SU-DHL-6 (cell line): ENCODE measurements around the gene PDCD7.
"Not testable (repeated sequence)": the region's sequence is repeated elsewhere in the genome, so short reads cannot be mapped to it uniquely, and the experiment has no call there.

Source experiments
- H2AFZ ChIP-seq: fragments of 200-600 bp; sonication (generic); 2 replicates; pipeline ENCODE4 v1.6.1; 2014; ENCODE audit warnings: low read depth, mild to moderate bottlenecking, moderate library complexity, mixed read lengths, antibody characterized with exemption, low read length; ENCODE audit not compliant: severe bottlenecking
- H3F3A ChIP-seq: fragments of 200-600 bp; shearing (Covaris generic); 2 replicates; pipeline ENCODE4 v1.6.0; 2016; ENCODE audit warnings: antibody characterized with exemption, mild to moderate bottlenecking; ENCODE audit not compliant: insufficient read depth
- H3K27ac ChIP-seq: fragments of 200-600 bp; sonication (generic); 2 replicates; pipeline ENCODE4 v1.5.1; 2016; ENCODE audit warnings: low read depth, mild to moderate bottlenecking, low read length, moderate library complexity, mixed read lengths
- H3K27me3 ChIP-seq: fragments of 200-600 bp; sonication (generic), shearing (Covaris generic); 2 replicates; pipeline ENCODE4 v1.6.0; 2014; ENCODE audit warnings: mild to moderate bottlenecking, low read length
- H3K36me3 ChIP-seq: fragments of 200-600 bp; sonication (generic); 2 replicates; pipeline ENCODE4 v1.6.1; 2014; ENCODE audit warnings: mild to moderate bottlenecking, low read length, mixed read lengths
- H3K4me2 ChIP-seq: fragments of 300-600, 200-600 bp; shearing (Covaris generic), sonication (generic); 2 replicates; pipeline ENCODE4 v1.6.0; 2014; ENCODE audit warnings: low read length, low read depth, mild to moderate bottlenecking; ENCODE audit not compliant: poor library complexity, severe bottlenecking
- H3K4me3 ChIP-seq: fragments of 200-600 bp; sonication (generic); 2 replicates; pipeline ENCODE4 v1.5.1; 2014; ENCODE audit warnings: antibody characterized with exemption, low read length, mild to moderate bottlenecking, mixed read lengths; ENCODE audit not compliant: insufficient read depth, poor library complexity, severe bottlenecking
- H3K79me2 ChIP-seq: fragments of 200-600 bp; sonication (generic); 2 replicates; pipeline ENCODE4 v1.6.1; 2014; ENCODE audit warnings: mild to moderate bottlenecking, low read length, moderate library complexity; ENCODE audit not compliant: insufficient read depth
- H3K9ac ChIP-seq: fragments of 200-600 bp; sonication (generic); 2 replicates; pipeline ENCODE4 v1.7.0; 2014; ENCODE audit warnings: mild to moderate bottlenecking, low read length
- H3K9me2 ChIP-seq: fragments of 200-600 bp; sonication (generic); replicated peaks from 2 replicates; pipeline ENCODE4 v1.6.1; 2014; ENCODE audit warnings: low read length; ENCODE audit not compliant: insufficient read depth
- H3K9me3 ChIP-seq: fragments of 200-600 bp; sonication (generic); 2 replicates; pipeline ENCODE4 v1.6.1; 2014; ENCODE audit warnings: low read length, mixed read lengths; ENCODE audit not compliant: insufficient read depth
- H4K20me1 ChIP-seq: fragments of 200-600 bp; sonication (generic); 2 replicates; pipeline ENCODE4 v1.6.1; 2014; ENCODE audit warnings: low read depth, mild to moderate bottlenecking, antibody characterized with exemption, low read length, moderate library complexity, mixed read lengths
- EZH2phosphoT487 ChIP-seq: fragments of 200-600 bp; sonication (generic), shearing (Covaris generic); conservative IDR thresholded peaks from 2 replicates; pipeline ENCODE4 v1.6.1; 2018; ENCODE audit warnings: mild to moderate bottlenecking, antibody characterized with exemption, low read length, moderate library complexity, mixed read lengths
- TF ChIP-seq, protein P1 (sequence below): fragments of 200-600 bp; sonication (generic); IDR thresholded peaks from one replicate; pipeline ENCODE4 v1.5.1; 2017; ENCODE audit warnings: antibody characterized with exemption, mild to moderate bottlenecking, low read length, moderate library complexity; ENCODE audit not compliant: insufficient read depth, poor library complexity, severe bottlenecking

Gene PDCD7

DNA sequence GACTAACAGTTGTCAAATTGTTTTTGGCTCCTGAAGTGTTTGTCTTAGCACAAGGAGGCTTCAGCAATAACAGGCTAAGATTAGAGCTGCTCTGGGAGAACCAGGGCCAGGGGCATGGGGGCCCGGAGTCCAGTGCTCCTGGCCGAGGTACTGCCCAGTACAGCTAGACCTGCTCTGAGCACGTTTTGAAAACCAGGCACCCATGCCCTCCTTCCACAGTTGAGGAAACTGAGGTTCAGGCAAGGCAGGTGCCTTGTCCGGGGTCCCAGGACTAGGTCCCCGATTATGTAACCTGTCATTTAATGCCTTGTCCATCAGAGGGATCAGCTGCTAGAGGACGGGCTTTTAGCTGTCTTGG is 37.9 kb downstream of the PDCD7 start:
- no peaks in the 10 kb centered on the region for H4K20me1 ChIP-seq
- no peak overlapping the region for H3K4me2 ChIP-seq
- H3K9ac ChIP-seq = no peak overlapping the region
- H3F3A ChIP-seq = no peaks in the 10 kb centered on the region
- no peaks in the 10 kb centered on the region for H3K27me3 ChIP-seq
- TF ChIP-seq EZH2phosphoT487 = no peak
- TF ChIP-seq, protein P1, sequence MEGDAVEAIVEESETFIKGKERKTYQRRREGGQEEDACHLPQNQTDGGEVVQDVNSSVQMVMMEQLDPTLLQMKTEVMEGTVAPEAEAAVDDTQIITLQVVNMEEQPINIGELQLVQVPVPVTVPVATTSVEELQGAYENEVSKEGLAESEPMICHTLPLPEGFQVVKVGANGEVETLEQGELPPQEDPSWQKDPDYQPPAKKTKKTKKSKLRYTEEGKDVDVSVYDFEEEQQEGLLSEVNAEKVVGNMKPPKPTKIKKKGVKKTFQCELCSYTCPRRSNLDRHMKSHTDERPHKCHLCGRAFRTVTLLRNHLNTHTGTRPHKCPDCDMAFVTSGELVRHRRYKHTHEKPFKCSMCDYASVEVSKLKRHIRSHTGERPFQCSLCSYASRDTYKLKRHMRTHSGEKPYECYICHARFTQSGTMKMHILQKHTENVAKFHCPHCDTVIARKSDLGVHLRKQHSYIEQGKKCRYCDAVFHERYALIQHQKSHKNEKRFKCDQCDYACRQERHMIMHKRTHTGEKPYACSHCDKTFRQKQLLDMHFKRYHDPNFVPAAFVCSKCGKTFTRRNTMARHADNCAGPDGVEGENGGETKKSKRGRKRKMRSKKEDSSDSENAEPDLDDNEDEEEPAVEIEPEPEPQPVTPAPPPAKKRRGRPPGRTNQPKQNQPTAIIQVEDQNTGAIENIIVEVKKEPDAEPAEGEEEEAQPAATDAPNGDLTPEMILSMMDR = no peak
- no peaks in the 10 kb centered on the region for H3K9me3 ChIP-seq
- no peaks in the 10 kb centered on the region for H3K9me2 ChIP-seq
- no peaks in the 10 kb centered on the region for H3K79me2 ChIP-seq
- H3K36me3 ChIP-seq = no peaks in the 10 kb centered on the region
- no peak overlapping the region for H3K4me3 ChIP-seq
- H2AFZ ChIP-seq = no peak overlapping the region
- H3K27ac ChIP-seq = no peak overlapping the region

DNA sequence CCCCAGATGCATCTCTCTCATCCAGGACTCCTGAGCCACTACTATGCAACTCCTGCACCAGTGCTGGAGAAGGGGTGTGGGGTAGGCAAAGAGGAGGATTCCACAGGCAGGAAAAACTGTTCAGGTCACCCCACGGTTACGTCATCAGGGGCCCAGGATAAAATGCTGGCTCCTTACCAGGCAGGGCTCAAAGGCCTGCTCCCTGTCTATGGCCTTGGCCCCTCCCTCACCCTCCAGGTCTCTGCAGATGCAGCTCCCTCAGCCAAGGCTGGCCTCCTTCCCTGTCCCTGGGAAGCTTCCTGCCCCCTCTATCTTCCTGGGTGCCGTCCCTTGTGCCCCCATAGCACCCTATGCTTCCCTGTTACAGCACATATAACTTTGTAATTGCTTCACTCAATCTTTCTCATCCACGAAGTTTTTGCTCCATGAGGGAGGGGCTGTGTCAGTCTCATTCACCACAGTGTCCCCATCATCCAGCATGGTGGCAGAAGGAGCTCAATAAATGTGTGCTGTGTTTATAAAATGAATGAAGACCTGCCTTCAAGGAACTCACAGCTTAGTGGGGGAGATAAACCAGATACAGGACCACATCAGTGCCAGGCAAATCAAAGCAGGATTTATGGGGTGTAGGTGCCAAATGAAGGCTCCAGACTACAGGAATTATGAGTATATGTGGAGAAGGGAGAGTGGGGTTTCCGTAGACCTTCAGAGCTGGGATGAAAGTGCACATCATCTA is 38.4 kb downstream of the PDCD7 start:
- no peaks in the 10 kb centered on the region for H3F3A ChIP-seq
- H3K9me2 ChIP-seq = no peaks in the 10 kb centered on the region
- no peak overlapping the region for H3K27ac ChIP-seq
- no peaks in the 10 kb centered on the region for H3K79me2 ChIP-seq
- H3K27me3 ChIP-seq = no peaks in the 10 kb centered on the region
- H3K9me3 ChIP-seq = no peaks in the 10 kb centered on the region
- no peak overlapping the region for H3K4me2 ChIP-seq
- no peaks in the 10 kb centered on the region for H4K20me1 ChIP-seq
- TF ChIP-seq, protein P1 = no peak
- TF ChIP-seq EZH2phosphoT487 = no peak
- H2AFZ ChIP-seq = no peak overlapping the region
- no peaks in the 10 kb centered on the region for H3K36me3 ChIP-seq
- no peak overlapping the region for H3K9ac ChIP-seq
- no peak overlapping the region for H3K4me3 ChIP-seq

DNA sequence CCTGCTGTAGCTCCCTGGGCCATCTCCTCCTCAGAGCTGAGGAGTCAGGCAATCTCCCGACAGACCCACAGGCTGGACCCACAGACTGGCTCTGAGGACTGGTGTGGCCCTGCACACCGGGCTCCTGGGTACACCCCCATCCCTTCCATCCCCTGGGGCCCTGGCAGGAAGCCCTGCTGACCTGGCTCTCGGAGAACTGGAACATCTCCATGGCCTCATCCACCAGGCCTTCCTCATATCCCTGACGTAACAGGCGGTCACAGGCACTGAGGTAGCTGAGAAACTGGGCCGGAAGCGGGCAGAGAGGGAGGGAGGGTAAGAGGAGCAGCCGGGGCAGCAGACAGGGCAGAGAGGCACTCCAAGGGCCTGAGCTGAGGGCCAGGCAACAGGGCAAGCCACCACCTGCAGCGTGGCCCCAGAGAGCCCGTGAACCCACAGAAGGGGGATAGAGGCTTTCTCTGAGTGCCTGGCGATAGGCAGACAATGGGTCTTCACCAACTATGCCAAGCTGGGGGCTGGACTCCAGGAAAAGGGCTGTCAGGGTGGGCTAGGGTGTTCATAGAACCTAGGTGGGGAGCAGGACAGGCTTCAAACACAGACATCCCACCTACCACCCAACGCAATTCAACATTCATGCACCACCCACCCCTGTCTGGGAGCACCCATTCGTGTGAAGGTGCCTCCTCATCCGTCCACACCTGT is 39.2 kb downstream of the PDCD7 start:
- H3K4me3 ChIP-seq = no peak overlapping the region
- no peaks in the 10 kb centered on the region for H3K27me3 ChIP-seq
- H3K4me2 ChIP-seq = no peak overlapping the region
- H3K36me3 ChIP-seq = no peaks in the 10 kb centered on the region
- no peaks in the 10 kb centered on the region for H3K79me2 ChIP-seq
- no peak overlapping the region for H3K27ac ChIP-seq
- H4K20me1 ChIP-seq = no peaks in the 10 kb centered on the region
- no peak overlapping the region for H3K9ac ChIP-seq
- no peak overlapping the region for H2AFZ ChIP-seq
- no peaks in the 10 kb centered on the region for H3K9me2 ChIP-seq
- no peaks in the 10 kb centered on the region for H3F3A ChIP-seq
- TF ChIP-seq, protein P1 = no peak
- no peak for TF ChIP-seq EZH2phosphoT487
- no peaks in the 10 kb centered on the region for H3K9me3 ChIP-seq

DNA sequence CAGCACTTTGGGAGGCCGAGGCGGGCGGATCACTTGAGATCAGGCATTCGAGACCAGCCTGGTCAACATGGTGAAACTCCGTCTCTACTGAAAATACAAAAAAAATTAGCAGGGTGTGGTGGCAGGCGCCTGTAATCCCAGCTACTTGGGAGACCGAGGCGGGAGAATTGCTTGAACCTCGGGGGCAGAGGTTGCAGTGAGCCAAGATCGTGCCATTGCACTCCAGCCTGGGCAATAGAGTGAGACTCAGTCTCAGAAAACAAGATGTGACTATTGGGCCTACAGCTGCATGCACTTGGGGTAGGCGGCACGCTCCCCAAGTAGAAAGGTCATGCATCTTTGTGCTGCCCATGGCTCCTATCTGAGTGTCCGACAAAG is 39.8 kb downstream of the PDCD7 start:
- H3K27ac ChIP-seq, H2AFZ ChIP-seq, H3K27me3 ChIP-seq, H3K4me3 ChIP-seq, H3F3A ChIP-seq, H3K9me2 ChIP-seq, H3K36me3 ChIP-seq, H3K9ac ChIP-seq, H3K79me2 ChIP-seq, H3K4me2 ChIP-seq, H3K9me3 ChIP-seq, H4K20me1 ChIP-seq: not testable (repeated sequence)
